ENCODE measurements around the gene ZNF566.

Gene ZNF566

GRCh38 chr19:36441339-36441738 lies 48.0 kb downstream of the ZNF566 start:
- DNase-seq (ENCODE audit: low read depth): no peak

- DNase-seq (ENCODE audit: low read depth): no peak
These were observed 52.8 kb downstream of the ZNF566 start for GRCh38 chr19:36436531-36436930.

- DNase-seq (ENCODE audit: low read depth): no peak
These were observed 65.4 kb downstream of the ZNF566 start for GRCh38 chr19:36423925-36424324.

GRCh38 chr19:36421749-36422481 lies 67.4 kb downstream of the ZNF566 start:
- no peak for DNase-seq (ENCODE audit: low read depth)

- no peak for DNase-seq (ENCODE audit: low read depth)
These were observed 68.2 kb downstream of the ZNF566 start for GRCh38 chr19:36420961-36421748.

GRCh38 chr19:36418287-36419001 lies 70.9 kb downstream of the ZNF566 start, which contains the start of gene ZFP82:
ZFP82 (minus strand) TSS chr19:36418644; CDS start chr19:36409789, 8,855 bp downstream.
- DNase-seq (ENCODE audit: low read depth): peak; percentile 68

- no peak for DNase-seq (ENCODE audit: low read depth)
These were observed 71.5 kb downstream of the ZNF566 start for GRCh38 chr19:36417752-36418286.

- DNase-seq (ENCODE audit: low read depth): no peak
These were observed 79.5 kb downstream of the ZNF566 start for GRCh38 chr19:36409841-36410240.

- no peak for DNase-seq (ENCODE audit: low read depth)
These were observed 81.3 kb downstream of the ZNF566 start for GRCh38 chr19:36408101-36408500.

GRCh38 chr19:36404498-36404897 lies 84.9 kb downstream of the ZNF566 start:
- DNase-seq (ENCODE audit: low read depth): no peak

- no peak for DNase-seq (ENCODE audit: low read depth)
These were observed 87.9 kb downstream of the ZNF566 start for GRCh38 chr19:36401475-36401874.

GRCh38 chr19:36398571-36398970 lies 90.8 kb downstream of the ZNF566 start:
- DNase-seq (ENCODE audit: low read depth): no peak

Data from stimulated activated CD8-positive, alpha-beta memory T cell treated with anti-CD3 and anti-CD28 coated beads, Interleukin-12 subunit alpha, Interleukin-12 subunit beta, amount 100 ng/mL, for 4 hours (primary cell).